ENCODE data around the gene PRPF6. TPM values are rescaled to one million over a fixed set of nuclear protein-coding genes. Genes with fewer than 3 reads are reported as not detected.

PRPF6 gene
- total and polyA plus RNA-seq, 2 of the 13 experiments (the other 11 are each of a cell fraction or from before 2014, with no cell fraction given): 63.7 to 101 TPM

- peak; percentile 84 for TF ChIP-seq MED1 (CRISPR knock-in tag; IDR thresholded peaks at IDR 0.05)
- TF ChIP-seq CHD4 (IDR thresholded peaks at IDR 0.05; ENCODE audit: borderline replicate concordance, low read length): no peak
- TF ChIP-seq ZFP91 (CRISPR knock-in tag; IDR thresholded peaks at IDR 0.05; ENCODE audit: borderline replicate concordance): peak; percentile 62; the same call in 1 of the 2 replicates
- 0 out of 2 replicates have a peak, but pooled peaks have one; percentile 17 for TF ChIP-seq NR2F2 (IDR thresholded peaks at IDR 0.05; ENCODE audit: borderline replicate concordance, low read depth)
- peak; percentile 81 for TF ChIP-seq IRF2 (CRISPR knock-in tag; IDR thresholded peaks at IDR 0.05)
- peak; percentile 76; the same call in 1 of the 2 replicates for TF ChIP-seq ZNF580 (CRISPR knock-in tag; IDR thresholded peaks at IDR 0.05; ENCODE audit: borderline replicate concordance, low read depth)
- peak; percentile 71; the same call in 1 of the 2 replicates for TF ChIP-seq SP4 (CRISPR knock-in tag; IDR thresholded peaks at IDR 0.05)
- TF ChIP-seq ZNF431 (CRISPR knock-in tag; IDR thresholded peaks at IDR 0.05; ENCODE audit: borderline replicate concordance, low read depth): 0 out of 2 replicates have a peak, but pooled peaks have one; percentile 65
- TF ChIP-seq ZNF230 (CRISPR knock-in tag; IDR thresholded peaks at IDR 0.05): peak; percentile 86; the same call in 1 of the 2 replicates
- TF ChIP-seq MEIS1 (CRISPR knock-in tag; IDR thresholded peaks at IDR 0.05; ENCODE audit: borderline replicate concordance): peak; percentile 8; the same call in 1 of the 2 replicates
- TF ChIP-seq, protein P1, sequence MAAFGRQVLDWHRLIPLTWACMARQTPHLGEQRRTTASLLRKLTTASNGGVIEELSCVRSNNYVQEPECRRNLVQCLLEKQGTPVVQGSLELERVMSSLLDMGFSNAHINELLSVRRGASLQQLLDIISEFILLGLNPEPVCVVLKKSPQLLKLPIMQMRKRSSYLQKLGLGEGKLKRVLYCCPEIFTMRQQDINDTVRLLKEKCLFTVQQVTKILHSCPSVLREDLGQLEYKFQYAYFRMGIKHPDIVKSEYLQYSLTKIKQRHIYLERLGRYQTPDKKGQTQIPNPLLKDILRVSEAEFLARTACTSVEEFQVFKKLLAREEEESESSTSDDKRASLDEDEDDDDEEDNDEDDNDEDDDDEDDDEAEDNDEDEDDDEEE (CRISPR knock-in tag; IDR thresholded peaks at IDR 0.05): peak; percentile 84
- TF ChIP-seq KDM4B (CRISPR knock-in tag; IDR thresholded peaks at IDR 0.05): peak; percentile 95; the same call in 1 of the 2 replicates
- TF ChIP-seq ZNF710 (CRISPR knock-in tag; IDR thresholded peaks at IDR 0.05; ENCODE audit: borderline replicate concordance): no peak; the same call in 1 of the 2 replicates
- TF ChIP-seq ZNF432 (CRISPR knock-in tag; IDR thresholded peaks at IDR 0.05; ENCODE audit: borderline replicate concordance): 0 out of 2 replicates have a peak, but pooled peaks have one; percentile 79
- TF ChIP-seq TGIF2 (CRISPR knock-in tag; IDR thresholded peaks at IDR 0.05): 0 out of 2 replicates have a peak, but pooled peaks have one; percentile 22
- no peak for TF ChIP-seq HDAC6 (IDR thresholded peaks at IDR 0.05; ENCODE audit: low read depth, low read length)
- TF ChIP-seq HNF4G (IDR thresholded peaks at IDR 0.05; ENCODE audit: borderline replicate concordance, low read depth, low read length): no peak
- TF ChIP-seq HNF4G (CRISPR knock-in tag; IDR thresholded peaks at IDR 0.05; ENCODE audit: borderline replicate concordance, low read depth): peak; percentile 63; the same call in 1 of the 2 replicates
- no peak for TF ChIP-seq FUBP1 (CRISPR knock-in tag; IDR thresholded peaks at IDR 0.05; ENCODE audit: borderline replicate concordance)
- TF ChIP-seq SMARCE1 (IDR thresholded peaks at IDR 0.05; ENCODE audit: borderline replicate concordance): no peak
- TF ChIP-seq GFI1 (CRISPR knock-in tag; IDR thresholded peaks at IDR 0.05; ENCODE audit: borderline replicate concordance): no peak
These were observed 2.4 kb upstream of the PRPF6 start (continued) for GRCh38 chr20:63978319-63979228.

Measured in HepG2 (cell line).